ENCODE measurements around the gene IL4. TPM values are rescaled to one million over a fixed set of nuclear protein-coding genes. Genes with fewer than 3 reads are reported as not detected.
A peak's percentile ranks its signal among the peaks of the same experiment; 100 is the strongest.

The IL4 gene
- polyA plus RNA-seq, 3 donors = not detected

DNA sequence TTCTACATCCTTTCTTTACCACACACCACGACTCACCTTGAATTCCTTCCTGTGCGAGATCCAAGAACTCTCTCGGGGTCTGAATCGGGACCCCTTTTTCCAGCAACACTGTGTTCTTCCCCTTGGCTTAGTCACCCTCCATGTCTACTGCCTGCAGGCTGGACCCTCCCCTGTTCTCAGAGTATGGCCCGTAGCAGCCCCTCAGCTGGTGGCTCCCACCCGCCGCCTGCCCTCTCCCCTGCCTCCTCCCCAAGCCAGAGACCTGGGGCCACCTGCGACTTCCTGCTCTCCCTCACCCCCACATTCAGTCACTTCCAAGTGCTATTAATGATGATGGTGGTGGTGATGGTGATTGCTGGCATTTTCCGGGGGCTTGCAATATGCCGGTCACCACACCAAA lies 6.5 kb upstream of the IL4 start:
- Histone ChIP-seq H3K79me2 (ENCODE audit: insufficient read depth, low read length) (no peaks in the 10 kb centered on the region), H3K9me3 (replicated peaks in 1 of 2; ENCODE audit: control insufficient read depth in 1 of 2, insufficient read depth in 1 of 2, low read length in 2 of 2) (no peaks in the 10 kb centered on the region), H3K9ac (ENCODE audit: insufficient read depth, low read length, poor library complexity, severe bottlenecking) (no peak overlapping the region), H3K36me3 (replicated peaks in 1 of 2; ENCODE audit: control insufficient read depth in 1 of 2, insufficient read depth in 2 of 2, low read length in 2 of 2) (no peaks in the 10 kb centered on the region), H3K27ac (ENCODE audit: low read depth in 1 of 2, low read length in 2 of 2) (no peak overlapping the region), H3K4me2 (replicated peaks; ENCODE audit: extremely low read depth, low read length, poor library complexity, severe bottlenecking) (no peak overlapping the region), H3K4me3 (replicated peaks in 1 of 3; ENCODE audit: low read depth in 2 of 3, low read length in 3 of 3) (no peak overlapping the region), H4K20me1 (ENCODE audit: insufficient read depth, low read length) (no peaks in the 10 kb centered on the region), H3K27me3 (ENCODE audit: control insufficient read depth in 2 of 2, insufficient read depth in 2 of 2, low read length in 2 of 2) (no peaks in the 10 kb centered on the region), H2AFZ (ENCODE audit: insufficient read depth, low read depth, low read length, poor library complexity, severe bottlenecking) (no peak overlapping the region), H3K4me1 (ENCODE audit: control insufficient read depth in 1 of 2, insufficient read depth in 2 of 2, low read length in 2 of 2) (no peaks in the 10 kb centered on the region)
- intact Hi-C loops (cut with micrococcal nuclease) = no loop called here
- DNase-seq = no peak
- no peaks in the 10 kb centered on the region for H3K4me1 Mint-ChIP-seq
- no peaks in the 10 kb centered on the region for H3K36me3 Mint-ChIP-seq
- peak overlapping the region in 1 of 7 donors; percentile 34 for H3K27ac Mint-ChIP-seq
- H3K4me3 Mint-ChIP-seq = no peak overlapping the region
- H3K9me3 Mint-ChIP-seq = peaks cover 0 to 3% (median 0%) of the 10 kb centered on the region in 7 donors
- WGBS (ENCODE audit: insufficient coverage) = 85% methylated on average over 4 of the region's 10 CpGs
- TF ChIP-seq, protein P1, sequence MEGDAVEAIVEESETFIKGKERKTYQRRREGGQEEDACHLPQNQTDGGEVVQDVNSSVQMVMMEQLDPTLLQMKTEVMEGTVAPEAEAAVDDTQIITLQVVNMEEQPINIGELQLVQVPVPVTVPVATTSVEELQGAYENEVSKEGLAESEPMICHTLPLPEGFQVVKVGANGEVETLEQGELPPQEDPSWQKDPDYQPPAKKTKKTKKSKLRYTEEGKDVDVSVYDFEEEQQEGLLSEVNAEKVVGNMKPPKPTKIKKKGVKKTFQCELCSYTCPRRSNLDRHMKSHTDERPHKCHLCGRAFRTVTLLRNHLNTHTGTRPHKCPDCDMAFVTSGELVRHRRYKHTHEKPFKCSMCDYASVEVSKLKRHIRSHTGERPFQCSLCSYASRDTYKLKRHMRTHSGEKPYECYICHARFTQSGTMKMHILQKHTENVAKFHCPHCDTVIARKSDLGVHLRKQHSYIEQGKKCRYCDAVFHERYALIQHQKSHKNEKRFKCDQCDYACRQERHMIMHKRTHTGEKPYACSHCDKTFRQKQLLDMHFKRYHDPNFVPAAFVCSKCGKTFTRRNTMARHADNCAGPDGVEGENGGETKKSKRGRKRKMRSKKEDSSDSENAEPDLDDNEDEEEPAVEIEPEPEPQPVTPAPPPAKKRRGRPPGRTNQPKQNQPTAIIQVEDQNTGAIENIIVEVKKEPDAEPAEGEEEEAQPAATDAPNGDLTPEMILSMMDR (IDR thresholded peaks at IDR 0.05) = no peak
- peaks cover 0 to 6% (median 3%) of the 10 kb centered on the region in 3 donors for H3K27me3 Mint-ChIP-seq (ENCODE audit: low read depth in 3 of 3)

DNA sequence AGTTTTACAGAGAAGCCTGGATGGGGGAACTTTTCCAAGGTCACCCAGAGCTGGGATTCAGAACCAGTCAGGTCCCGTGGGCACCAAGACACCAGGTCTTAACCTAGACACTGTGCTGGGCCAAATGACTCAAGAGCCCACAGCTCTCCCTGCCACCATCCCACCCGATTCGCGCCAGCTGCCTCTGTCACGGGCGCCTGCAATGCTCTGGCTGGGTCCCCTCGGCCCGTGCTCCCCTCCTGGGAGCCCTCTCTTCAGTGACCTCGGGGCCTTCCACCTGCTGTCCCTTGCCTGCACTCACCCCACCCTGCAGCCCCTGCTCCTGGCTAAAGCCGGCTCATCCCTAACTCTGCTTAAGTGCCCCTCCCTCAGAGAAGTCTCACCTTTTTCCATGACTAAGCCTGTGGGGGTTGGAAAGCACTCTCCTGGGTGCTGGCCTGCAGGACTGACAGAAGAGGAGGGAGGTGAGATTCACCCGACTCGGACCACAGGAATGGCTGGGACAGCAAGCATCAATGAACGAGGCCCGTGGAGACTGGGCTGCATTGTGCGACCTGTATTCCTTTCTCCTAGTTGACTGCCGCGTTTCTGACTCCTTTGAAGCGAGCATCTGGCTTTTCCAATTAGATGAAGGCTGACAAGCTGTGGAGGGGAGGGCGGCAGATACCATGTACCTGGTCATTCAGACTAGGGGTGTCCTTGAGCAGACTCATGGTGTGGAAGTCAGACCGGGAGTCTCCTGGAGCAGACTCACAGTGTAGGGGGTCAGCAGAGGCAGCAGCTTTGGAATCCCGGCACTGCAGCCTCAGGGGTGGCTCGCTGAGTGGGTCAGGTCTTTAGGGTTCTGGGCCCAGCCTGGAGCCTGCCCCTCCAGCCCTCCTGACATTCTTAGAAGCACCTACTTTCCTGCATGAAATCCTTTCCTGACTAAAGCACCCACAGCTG lies 5.8 kb upstream of the IL4 start:
- Mint-ChIP-seq H3K4me1 (no peaks in the 10 kb centered on the region), H3K27ac (no peak overlapping the region), H3K9me3 (peaks cover 0 to 3% (median 0%) of the 10 kb centered on the region in 7 donors), H3K4me3 (no peak overlapping the region), H3K27me3 (ENCODE audit: low read depth in 3 of 3) (peaks cover 0 to 6% (median 3%) of the 10 kb centered on the region in 3 donors), H3K36me3 (no peaks in the 10 kb centered on the region)
- H3K9ac ChIP-seq (ENCODE audit: insufficient read depth, low read length, poor library complexity, severe bottlenecking) = no peak overlapping the region
- no peaks in the 10 kb centered on the region for H3K4me1 ChIP-seq (ENCODE audit: control insufficient read depth in 1 of 2, insufficient read depth in 2 of 2, low read length in 2 of 2)
- H3K36me3 ChIP-seq (replicated peaks in 1 of 2; ENCODE audit: control insufficient read depth in 1 of 2, insufficient read depth in 2 of 2, low read length in 2 of 2) = no peaks in the 10 kb centered on the region
- H3K9me3 ChIP-seq (replicated peaks in 1 of 2; ENCODE audit: control insufficient read depth in 1 of 2, insufficient read depth in 1 of 2, low read length in 2 of 2) = no peaks in the 10 kb centered on the region
- no peak overlapping the region for H2AFZ ChIP-seq (ENCODE audit: insufficient read depth, low read depth, low read length, poor library complexity, severe bottlenecking)
- H3K27ac ChIP-seq (ENCODE audit: low read depth in 1 of 2, low read length in 2 of 2) = no peak overlapping the region
- no peak overlapping the region for H3K4me3 ChIP-seq (replicated peaks in 1 of 3; ENCODE audit: low read depth in 2 of 3, low read length in 3 of 3)
- no peaks in the 10 kb centered on the region for H4K20me1 ChIP-seq (ENCODE audit: insufficient read depth, low read length)
- H3K4me2 ChIP-seq (replicated peaks; ENCODE audit: extremely low read depth, low read length, poor library complexity, severe bottlenecking) = no peak overlapping the region
- TF ChIP-seq, protein P1 (IDR thresholded peaks at IDR 0.05) = no peak
- intact Hi-C loops (cut with micrococcal nuclease) = no loop called here
- WGBS (ENCODE audit: insufficient coverage) = 94% methylated on average over 18 of the region's 22 CpGs
- no peaks in the 10 kb centered on the region for H3K27me3 ChIP-seq (ENCODE audit: control insufficient read depth in 2 of 2, insufficient read depth in 2 of 2, low read length in 2 of 2)
- DNase-seq = no peak
- H3K79me2 ChIP-seq (ENCODE audit: insufficient read depth, low read length) = no peaks in the 10 kb centered on the region
